GM18907 (cell line): ENCODE measurements around the gene LKAAEAR1.

ENCODE experiments used
- ATAC-seq: cut with Tn5 transposase; IDR thresholded peaks from one replicate; pipeline ENCODE4 v1.9.1; 2021; ENCODE audit warnings: mild to moderate bottlenecking, moderate library complexity; ENCODE audit not compliant: unreplicated experiment

Gene LKAAEAR1

DNA sequence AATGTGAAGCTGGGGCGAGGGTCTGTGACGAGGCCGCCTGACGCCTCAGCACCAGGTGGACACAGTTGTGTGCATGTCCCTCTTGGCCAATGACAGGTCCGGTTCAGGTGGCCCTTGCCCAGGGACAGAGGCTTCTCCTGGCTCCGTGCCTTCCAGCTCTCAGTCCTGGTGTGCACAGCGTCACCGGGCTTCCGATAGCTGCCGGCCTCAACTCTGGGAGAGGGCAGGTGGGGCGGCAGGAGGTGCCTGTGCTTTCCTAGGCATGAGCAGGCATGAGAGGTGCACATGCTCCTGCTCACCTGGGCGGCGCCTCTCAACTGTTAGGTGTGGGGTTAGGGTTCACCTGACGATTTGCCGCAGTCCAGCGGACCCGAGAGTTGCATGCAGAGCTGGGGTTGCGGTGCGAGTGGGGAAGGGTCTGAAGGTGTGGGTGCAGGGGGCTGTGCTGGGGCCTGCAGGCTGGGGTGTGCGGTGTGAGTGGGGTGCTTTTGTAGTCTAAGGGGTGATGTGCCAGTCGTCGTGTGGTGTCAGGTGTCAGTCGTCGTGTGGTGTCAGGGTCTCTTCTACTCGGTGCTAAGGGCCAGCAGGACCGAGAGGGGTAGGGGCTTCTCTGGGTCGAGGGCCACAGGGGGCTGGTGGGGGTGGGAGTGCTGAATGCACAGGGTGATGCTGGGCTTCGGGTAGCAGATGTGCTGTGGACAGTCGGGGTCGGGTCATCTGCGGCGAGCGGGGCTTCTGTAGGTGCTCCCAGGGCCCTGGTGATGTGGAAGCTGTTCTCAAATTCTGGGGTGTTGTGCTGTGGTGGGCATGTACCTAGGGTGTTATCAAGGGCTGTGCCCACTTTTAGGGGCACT is 31.0 kb downstream of the LKAAEAR1 start:
- ATAC-seq: no peak

DNA sequence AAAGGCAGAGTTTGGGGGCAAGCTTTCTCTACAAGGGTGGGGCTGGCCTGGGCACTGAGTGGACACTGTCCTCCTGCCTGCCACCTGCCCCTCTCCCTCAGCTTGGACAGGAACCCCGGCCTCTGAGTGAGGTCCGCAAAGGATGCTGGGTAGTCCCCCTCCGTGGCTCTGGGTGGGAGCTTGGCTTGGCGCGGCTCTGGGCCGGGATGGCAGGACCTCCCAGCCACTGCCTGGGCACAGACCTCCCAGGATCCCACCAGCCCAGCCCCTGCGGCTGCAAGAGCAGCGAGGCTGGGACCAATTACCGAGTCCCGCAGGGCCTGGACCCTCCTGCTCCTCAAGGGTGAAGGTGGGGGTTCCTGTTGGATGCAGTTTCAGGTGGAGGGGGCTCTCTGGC is 31.9 kb downstream of the LKAAEAR1 start:
- ATAC-seq: no peak

DNA sequence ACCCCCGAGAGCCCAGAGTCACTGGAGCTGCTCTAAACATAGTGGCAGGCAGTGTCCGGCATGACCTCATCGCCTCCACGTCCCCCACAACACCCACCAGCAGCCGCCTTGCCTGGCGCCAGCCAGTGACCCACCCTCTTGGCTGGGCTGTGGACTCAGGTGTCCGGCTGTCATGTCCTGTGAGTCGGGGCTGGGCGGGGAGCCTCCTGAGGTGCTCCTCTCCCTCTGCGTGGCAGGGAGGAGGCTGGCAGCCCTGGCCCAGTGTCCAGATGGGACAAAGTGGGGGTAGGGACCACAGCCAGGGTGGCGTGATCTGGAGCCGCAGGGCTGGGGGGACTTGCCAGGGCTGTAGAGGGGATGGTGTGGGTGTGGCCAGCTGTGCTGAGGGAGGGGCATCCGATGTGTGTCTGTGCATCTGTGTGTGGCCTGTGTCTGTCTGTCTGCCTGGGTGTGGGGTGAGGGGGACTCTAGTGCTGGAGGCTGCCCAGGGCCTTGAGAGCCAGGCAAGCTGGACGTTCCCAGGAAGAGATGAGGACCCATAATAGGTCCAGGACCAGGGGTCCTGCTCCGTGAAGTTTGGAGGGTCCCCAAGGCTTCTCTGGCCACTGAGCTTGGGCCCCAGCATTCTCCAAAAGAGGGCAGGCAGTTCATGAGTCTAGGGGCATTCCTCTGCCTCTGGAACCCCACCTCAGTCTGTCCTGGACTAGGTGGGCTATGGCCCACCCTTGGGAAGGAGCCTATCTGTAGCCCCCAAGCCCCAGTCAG is 32.5 kb downstream of the LKAAEAR1 start:
- no peak for ATAC-seq

GRCh38 chr20:64051033-64051452 is 33.2 kb downstream of the LKAAEAR1 start:
- no peak for ATAC-seq

DNA sequence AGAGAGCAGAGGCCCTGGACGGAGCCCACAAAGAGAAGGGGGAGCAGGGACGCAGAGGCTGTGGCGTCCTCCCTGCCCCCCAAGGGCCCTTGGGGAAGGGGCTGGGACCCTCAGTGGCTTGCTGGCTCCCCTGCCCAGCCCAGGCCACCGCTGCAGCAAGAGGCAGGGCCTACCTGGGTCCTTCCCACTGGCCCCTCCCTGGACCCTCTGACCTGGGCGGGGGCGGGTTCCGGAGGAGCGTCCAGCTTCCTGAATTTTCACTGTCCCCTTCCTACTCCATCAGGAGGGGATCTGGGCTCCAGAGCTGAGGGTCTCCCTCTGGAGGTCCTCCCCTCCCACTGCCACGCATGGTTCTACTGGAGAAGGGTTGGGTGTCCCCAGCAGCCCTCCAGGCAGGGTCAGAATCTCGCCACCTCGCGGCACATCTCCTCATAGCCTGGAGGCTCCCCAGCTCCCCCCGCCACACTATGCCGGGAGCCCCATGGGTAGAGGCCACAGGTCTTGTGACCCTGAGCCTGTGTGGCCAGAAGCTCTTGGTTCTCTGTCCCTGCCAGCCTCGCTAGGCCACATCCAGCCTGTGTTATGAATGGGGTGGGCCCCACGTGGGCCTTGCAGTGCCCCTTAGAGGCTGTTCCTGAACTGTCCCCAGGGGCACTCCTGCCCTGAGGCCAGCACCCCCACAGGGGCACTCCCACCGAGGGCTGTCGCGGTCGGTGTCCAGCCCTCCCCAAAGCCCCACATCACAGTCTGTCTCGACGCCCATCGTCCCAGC is 33.8 kb downstream of the LKAAEAR1 start:
- ATAC-seq: no peak

DNA sequence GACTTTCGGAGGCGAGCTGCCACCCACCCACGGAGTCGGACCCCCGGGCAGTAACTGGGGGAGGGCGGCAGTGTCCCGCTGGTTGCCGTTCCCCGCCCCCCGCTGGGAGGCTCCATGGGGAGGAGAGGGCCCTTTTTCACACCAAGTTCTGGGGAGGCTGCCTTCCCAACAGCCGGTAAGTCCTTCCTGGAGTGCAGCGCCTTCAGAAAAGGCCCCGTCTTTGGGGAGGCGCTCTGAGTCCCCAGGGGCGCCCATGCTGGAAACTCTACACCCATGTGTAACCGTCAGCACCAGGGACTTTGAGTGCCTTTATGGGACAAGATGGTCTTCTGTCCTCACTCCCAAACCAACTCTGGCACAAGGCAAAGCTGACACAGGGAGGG is 34.3 kb downstream of the LKAAEAR1 start:
- ATAC-seq: no peak

GRCh38 chr20:64049060-64049877 is 34.9 kb downstream of the LKAAEAR1 start, which contains the start of gene SOX18:
Gene SOX18 (minus strand): TSS chr20:64049639. CDS start chr20:64049516, 123 bp downstream.
- no peak for ATAC-seq

GRCh38 chr20:64048402-64049044 is 35.7 kb downstream of the LKAAEAR1 start:
- no peak for ATAC-seq

GRCh38 chr20:64047968-64048401 is 36.2 kb downstream of the LKAAEAR1 start:
- no peak for ATAC-seq

GRCh38 chr20:64047046-64047389 is 37.2 kb downstream of the LKAAEAR1 start:
- ATAC-seq: no peak

DNA sequence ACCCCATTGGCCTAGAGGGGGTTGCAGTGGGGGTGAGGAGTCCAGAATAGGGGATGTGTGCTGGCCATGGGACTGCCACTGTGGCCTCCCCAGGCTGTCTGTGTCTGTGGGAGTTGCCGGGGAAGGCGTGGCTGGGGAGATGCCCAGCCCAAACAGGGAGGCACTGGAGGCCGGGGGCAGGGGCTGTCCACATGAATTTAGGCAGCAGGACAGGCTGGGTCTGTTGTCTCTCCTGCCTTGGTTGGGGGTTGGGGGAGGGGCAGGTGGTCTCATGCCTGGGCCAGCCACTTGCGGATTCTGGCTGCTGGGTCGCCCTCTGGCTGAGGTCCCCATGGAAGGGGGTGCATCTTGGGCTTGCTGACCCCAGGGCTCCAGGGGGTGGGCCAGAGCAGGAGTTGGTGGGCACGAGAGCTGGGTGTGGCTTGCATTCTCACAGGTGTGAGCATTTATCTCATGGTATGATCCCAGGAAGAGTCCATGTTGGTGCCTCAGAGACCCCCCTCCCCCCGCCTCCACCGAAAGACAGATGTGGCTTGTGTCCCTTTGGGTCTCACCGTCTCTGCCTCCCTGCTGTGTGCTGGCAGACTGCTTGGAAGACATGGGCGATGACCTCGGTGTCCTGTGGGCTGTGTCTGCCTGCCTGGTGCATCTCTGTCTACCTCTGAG is 38.7 kb downstream of the LKAAEAR1 start:
- no peak for ATAC-seq

DNA sequence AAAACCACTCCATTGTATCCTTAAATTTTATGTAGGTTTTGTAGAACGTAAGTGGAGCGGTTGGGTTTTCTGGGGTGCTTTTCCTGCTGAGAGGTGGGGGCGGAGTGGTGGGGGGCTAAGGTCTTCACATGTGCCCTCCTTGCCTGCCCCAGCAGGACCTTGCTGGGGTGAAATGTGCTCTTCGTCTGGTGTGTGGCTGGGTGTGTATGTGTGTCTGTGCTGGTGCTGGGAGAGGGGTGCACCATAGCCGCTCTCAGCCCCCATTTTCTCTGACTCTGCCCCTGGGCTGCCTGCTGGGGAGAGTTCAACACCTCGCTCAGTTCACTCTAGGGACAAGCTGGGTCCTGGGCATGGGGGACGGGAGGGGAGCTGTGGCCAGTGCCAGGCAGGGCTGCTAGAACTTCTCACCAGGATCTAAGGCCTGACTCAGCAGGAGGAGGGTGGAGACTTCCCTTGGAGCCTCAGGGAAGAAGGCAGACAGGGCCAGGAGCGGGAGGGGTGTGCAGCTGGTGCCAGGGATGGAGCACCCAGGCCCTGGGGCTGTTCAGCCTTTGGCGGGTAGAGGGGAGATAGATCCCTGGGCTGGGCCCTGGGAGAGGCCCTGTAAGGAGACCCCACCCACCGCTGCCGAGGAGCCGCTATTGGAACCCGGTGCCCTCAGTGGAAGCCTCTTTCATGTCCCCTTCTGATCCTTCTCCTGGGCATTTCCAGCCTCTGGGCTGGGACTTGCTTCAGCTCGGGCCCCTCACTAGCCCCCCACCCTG is 39.5 kb downstream of the LKAAEAR1 start:
- ATAC-seq: no peak

- ATAC-seq: no peak
Observed at GRCh38 chr20:64043768-64044167, 40.4 kb downstream of the LKAAEAR1 start.

- ATAC-seq: no peak
Observed at GRCh38 chr20:64042054-64042781, 42.0 kb downstream of the LKAAEAR1 start.

DNA sequence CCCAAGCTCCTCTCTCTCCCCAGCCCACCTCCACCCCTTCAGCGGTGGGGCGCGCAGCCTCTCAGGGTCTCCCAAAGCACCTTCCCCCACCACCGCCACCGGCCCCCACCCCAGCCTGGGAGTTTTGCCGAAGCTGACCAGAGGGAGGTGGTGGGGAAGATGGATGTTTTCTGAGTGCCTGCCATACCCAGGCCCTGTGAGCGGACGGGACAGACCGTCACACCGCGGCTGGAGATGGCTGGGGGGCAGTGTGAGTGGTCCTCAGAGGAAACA is 42.5 kb downstream of the LKAAEAR1 start:
- no peak for ATAC-seq

- no peak for ATAC-seq
Observed at GRCh38 chr20:64041040-64041780, 43.0 kb downstream of the LKAAEAR1 start.

GRCh38 chr20:64040231-64041039 is 43.8 kb downstream of the LKAAEAR1 start:
- ATAC-seq: no peak
